IPS-20b (cell line): ENCODE measurements around the gene UBE2U.

ENCODE experiments used
- H3K27ac ChIP-seq: one replicate; pipeline ENCODE4 v1.5.1; 2013; ENCODE audit warnings: low read length
- H3K27me3 ChIP-seq: 2 replicates; pipeline ENCODE4 v1.6.1; 2013; ENCODE audit warnings: mild to moderate bottlenecking, low read length, inconsistent platforms; ENCODE audit not compliant: insufficient read depth
- H3K36me3 ChIP-seq: 2 replicates; pipeline ENCODE4 v1.6.1; 2013; ENCODE audit warnings: low read depth, mild to moderate bottlenecking, inconsistent platforms, low read length, moderate library complexity; ENCODE audit not compliant: insufficient read depth
- H3K4me1 ChIP-seq: 2 replicates; pipeline ENCODE4 v1.6.1; 2013; ENCODE audit warnings: mild to moderate bottlenecking, control low read depth, inconsistent platforms, low read length, moderate library complexity; ENCODE audit not compliant: insufficient read depth
- H3K4me3 ChIP-seq: 2 replicates; pipeline ENCODE4 v1.5.1; 2013; ENCODE audit warnings: mild to moderate bottlenecking, low read length, inconsistent platforms
- H3K9ac ChIP-seq: 2 replicates; pipeline ENCODE4 v1.6.1; 2013; ENCODE audit warnings: low read depth, mild to moderate bottlenecking, inconsistent platforms, low read length, moderate library complexity
- H3K9me3 ChIP-seq: 2 replicates; pipeline ENCODE4 v1.6.1; 2013; ENCODE audit warnings: mild to moderate bottlenecking, low read depth, low read length, inconsistent platforms; ENCODE audit not compliant: insufficient read depth

The UBE2U gene

DNA sequence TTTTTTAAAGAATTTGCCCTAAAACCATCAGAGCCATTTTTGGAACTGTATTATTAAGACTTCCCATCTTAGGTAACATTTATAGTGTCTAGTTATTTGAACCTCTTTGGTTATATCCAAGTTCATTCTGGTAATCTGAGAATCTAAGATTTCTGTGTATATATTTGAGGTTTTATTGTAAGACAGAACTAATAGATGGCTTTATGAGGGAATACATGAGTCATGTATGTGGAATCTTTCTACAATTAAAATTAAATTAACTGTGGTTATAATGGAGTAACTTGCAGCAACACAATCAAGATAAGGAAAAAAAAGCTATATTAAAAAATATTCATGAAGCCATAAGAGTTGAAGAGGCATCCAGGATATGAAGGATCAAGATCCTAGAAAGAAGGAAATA is 92.1 kb downstream of the UBE2U start:
- no peaks in the 10 kb centered on the region for H3K9me3 ChIP-seq
- no peak overlapping the region for H3K27ac ChIP-seq
- no peak overlapping the region for H3K4me3 ChIP-seq
- H3K27me3 ChIP-seq, result no peaks in the 10 kb centered on the region
- no peak overlapping the region for H3K9ac ChIP-seq
- H3K4me1 ChIP-seq, result no peaks in the 10 kb centered on the region
- H3K36me3 ChIP-seq, result no peaks in the 10 kb centered on the region

DNA sequence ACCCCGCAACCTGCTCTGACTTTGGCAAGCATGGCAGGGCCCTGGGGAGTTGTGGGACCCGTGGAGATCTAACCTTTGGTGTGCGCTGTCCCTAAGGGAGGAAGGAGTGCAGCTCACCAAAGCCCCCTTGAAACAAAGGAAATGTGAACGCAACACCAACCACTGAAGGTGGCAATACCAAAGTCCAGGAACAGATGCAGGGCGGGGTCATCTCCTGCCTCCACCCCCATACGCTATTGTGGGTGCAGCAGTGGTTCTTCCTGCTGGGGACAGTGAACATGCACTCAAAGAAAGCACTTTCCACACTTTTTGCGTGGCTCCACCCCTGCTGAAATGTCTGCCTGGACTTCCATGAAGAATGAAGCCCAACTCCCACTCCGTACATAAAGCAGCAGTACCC is 93.0 kb downstream of the UBE2U start:
- Histone ChIP-seq H3K4me3 (no peak overlapping the region), H3K4me1 (no peaks in the 10 kb centered on the region), H3K27me3 (no peaks in the 10 kb centered on the region), H3K36me3 (no peaks in the 10 kb centered on the region), H3K9ac (no peak overlapping the region), H3K9me3 (no peaks in the 10 kb centered on the region), H3K27ac (no peak overlapping the region)

DNA sequence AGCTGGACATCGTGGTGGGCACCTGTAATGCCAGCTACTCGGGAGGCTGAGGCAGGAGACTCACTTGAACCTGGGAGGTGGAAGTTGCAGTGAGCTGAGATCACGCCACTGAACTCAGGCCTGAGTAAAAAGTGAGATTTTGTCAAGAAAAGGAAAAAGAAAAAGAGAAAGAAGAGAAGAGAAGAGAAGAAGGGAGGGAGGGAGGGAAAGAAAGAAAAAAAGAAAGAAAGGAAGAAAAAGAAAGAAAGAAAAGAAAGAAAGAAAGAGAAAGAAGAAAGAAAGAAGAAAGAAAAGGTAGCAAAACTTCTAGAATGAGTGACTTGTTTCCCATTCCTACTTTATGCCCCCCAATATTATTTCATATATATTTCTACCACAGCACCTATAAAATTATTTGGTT is 98.8 kb downstream of the UBE2U start:
- H3K36me3 ChIP-seq, result no peaks in the 10 kb centered on the region
- H3K27me3 ChIP-seq, result no peaks in the 10 kb centered on the region
- no peaks in the 10 kb centered on the region; the same call in 1 of the 2 replicates for H3K4me1 ChIP-seq
- H3K9ac ChIP-seq, result no peak overlapping the region
- H3K9me3 ChIP-seq, result no peaks in the 10 kb centered on the region
- H3K27ac ChIP-seq, result no peak overlapping the region
- H3K4me3 ChIP-seq, result no peak overlapping the region

DNA sequence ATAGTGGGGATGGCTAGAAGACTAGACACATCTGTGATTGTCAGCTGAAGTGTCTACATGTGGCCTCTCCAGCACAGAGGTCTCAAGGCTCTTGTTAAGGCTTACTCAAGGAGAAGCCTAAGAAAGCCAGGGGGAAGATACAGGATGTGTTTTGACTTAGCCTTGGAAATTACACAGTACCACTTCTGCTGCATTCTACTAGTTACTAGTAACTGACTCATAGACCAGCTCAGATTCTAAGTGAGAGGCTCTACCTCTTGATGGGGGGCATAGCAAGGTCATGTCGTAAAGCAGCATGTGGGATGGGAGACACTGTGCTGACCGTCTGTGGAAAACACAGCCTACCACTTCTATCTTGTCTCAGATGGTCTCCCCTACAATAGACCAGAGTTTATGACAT is 99.5 kb downstream of the UBE2U start:
- H3K27me3 ChIP-seq, result no peaks in the 10 kb centered on the region

DNA sequence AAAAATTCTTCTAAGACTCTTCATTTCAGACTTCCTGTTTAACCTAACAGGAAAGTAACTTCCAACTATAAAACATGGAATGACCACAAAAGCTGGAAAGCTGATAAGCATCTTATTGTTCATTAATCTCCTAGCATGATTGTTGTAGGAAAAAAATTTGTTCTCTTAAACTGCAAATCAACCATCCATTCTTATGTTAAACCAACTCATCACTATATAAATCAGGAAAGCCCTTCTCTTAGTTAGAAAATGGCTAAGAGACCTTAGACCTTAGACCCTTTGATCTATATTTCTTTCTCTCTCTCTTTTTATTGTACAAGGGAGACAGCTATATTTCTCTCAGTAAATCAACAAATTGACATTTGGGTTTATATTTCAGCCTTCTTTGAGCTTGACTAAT is 101.4 kb downstream of the UBE2U start:
- Histone ChIP-seq H3K36me3 (no peaks in the 10 kb centered on the region), H3K4me1 (no peaks in the 10 kb centered on the region; the same call in 1 of the 2 replicates), H3K9ac (no peak overlapping the region), H3K4me3 (no peak overlapping the region), H3K27me3 (no peaks in the 10 kb centered on the region), H3K9me3 (no peaks in the 10 kb centered on the region), H3K27ac (no peak overlapping the region)

More for the DNA sequence above, 99.5 kb downstream of the UBE2U start:
- Histone ChIP-seq H3K9ac (no peak overlapping the region), H3K27ac (no peak overlapping the region), H3K4me1 (no peaks in the 10 kb centered on the region; the same call in 1 of the 2 replicates), H3K9me3 (no peaks in the 10 kb centered on the region), H3K36me3 (no peaks in the 10 kb centered on the region), H3K4me3 (no peak overlapping the region)

DNA sequence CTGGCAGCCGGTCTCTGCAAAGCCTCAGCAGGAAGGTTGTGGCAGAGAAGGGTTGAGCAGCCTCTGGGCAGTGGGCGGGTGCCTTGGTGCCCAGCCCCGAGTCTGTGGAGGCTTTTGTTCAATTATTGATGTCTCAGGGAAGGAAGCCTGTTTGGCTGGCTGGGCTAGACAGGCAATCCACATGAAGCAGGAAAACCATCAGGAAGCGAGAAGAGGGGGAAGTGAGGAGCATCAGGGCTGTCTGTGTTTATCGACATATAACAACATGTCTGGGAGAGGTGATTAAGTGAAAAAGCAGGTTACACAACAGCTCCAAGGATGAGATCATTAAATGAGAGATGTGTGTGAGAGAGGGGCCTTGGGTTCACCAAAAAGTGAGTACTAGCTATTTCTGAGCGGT is 105.4 kb downstream of the UBE2U start:
- no peaks in the 10 kb centered on the region for H3K27me3 ChIP-seq
- H3K27ac ChIP-seq, result no peak overlapping the region
- H3K9ac ChIP-seq, result no peak overlapping the region
- H3K4me3 ChIP-seq, result no peak overlapping the region
- H3K36me3 ChIP-seq, result no peaks in the 10 kb centered on the region
- peaks cover under 1% of the 10 kb centered on the region; the same call in 1 of the 2 replicates for H3K4me1 ChIP-seq
- H3K9me3 ChIP-seq, result no peaks in the 10 kb centered on the region

DNA sequence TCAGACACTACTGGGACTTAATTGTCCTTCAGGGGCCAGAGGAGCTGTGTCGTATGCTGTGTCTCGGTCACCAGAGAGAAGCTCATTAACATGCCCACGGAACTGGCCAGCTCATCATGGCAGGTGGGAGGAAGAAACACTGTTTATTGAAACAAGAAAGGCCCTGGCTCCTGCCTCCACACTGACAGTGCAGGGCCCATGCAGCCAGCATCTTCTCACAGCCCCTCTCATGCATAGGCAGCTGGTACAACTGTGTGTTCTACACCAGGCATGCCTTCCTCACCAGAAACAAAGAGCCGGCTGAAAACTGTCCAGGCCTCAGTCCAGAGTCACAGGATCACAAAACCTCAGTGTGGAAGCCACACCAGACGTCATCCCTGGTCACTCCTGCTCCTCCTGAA is 106.0 kb downstream of the UBE2U start:
- H3K9ac ChIP-seq, result no peak overlapping the region
- H3K4me3 ChIP-seq, result no peak overlapping the region
- H3K27ac ChIP-seq, result no peak overlapping the region
- no peaks in the 10 kb centered on the region for H3K36me3 ChIP-seq
- H3K27me3 ChIP-seq, result no peaks in the 10 kb centered on the region
- peaks cover 6% of the 10 kb centered on the region; the same call in 1 of the 2 replicates for H3K4me1 ChIP-seq
- no peaks in the 10 kb centered on the region for H3K9me3 ChIP-seq

DNA sequence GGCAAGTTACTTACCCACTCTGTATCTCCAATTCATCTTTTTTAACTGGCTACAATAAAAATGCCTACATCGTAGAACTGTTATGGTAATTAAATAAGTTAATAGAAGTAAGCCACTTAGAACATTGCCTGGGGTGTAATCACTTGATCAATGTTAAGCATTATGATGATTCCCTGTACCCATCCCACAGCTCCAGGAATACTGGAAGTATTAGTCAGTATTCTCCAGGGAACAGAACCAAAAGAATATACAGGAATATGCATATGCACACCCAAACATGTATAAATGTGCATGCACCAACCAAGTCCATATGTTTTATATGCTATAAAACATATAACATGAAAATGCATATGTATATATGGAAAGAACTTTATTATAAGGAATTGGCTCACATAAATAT is 107.3 kb downstream of the UBE2U start:
- H3K27me3 ChIP-seq, result no peaks in the 10 kb centered on the region
- H3K4me1 ChIP-seq, result peaks cover 6% of the 10 kb centered on the region; the same call in 1 of the 2 replicates
- H3K9me3 ChIP-seq, result no peaks in the 10 kb centered on the region
- H3K4me3 ChIP-seq, result no peak overlapping the region
- no peaks in the 10 kb centered on the region for H3K36me3 ChIP-seq
- no peak overlapping the region for H3K27ac ChIP-seq
- H3K9ac ChIP-seq, result no peak overlapping the region

DNA sequence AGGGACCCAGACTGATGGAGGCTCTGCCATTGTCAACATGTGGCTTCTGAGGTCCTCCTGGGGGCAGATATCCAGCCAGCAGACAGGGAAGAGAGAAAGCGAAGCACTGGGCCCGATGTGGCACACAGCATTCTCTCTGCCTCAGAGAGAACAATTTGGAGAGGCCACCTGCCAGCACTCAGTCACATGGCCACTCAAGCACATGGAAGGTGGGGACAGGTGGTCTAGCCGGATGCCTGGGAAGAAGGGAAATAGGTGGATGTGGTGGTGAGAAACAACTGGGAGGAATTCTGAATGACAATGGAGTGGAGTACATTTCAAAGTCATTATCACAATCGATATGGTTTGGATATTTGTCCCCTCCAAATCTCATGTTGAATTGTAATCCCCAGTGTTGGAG is 109.0 kb downstream of the UBE2U start:
- Histone ChIP-seq H3K36me3 (no peaks in the 10 kb centered on the region), H3K4me3 (no peak overlapping the region), H3K9me3 (no peaks in the 10 kb centered on the region), H3K27ac (no peak overlapping the region), H3K4me1 (peaks cover 6% of the 10 kb centered on the region; the same call in 1 of the 2 replicates), H3K27me3 (no peaks in the 10 kb centered on the region), H3K9ac (no peak overlapping the region)

DNA sequence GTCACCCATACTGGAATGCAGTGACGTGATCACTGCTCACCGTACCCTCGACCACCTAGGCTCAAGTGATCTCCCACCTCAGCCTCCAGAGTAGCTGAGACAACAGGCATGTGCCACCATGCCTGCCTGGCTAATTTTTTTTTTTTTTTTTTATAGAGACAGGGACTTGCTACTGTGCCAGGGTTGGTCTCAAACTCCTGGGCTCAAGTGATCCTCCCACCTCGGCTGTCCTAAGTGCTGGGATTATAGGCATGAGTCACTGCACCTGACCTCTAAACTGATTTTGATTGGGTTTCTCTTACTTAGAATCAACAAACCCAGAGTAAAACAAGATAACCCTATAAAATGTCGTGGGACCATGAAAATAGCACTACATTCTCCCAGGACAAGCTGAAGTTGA is 112.0 kb downstream of the UBE2U start:
- no peak overlapping the region for H3K9ac ChIP-seq
- H3K27me3 ChIP-seq, result no peaks in the 10 kb centered on the region
- peaks cover 6% of the 10 kb centered on the region; the same call in 1 of the 2 replicates for H3K4me1 ChIP-seq
- no peak overlapping the region for H3K27ac ChIP-seq
- no peak overlapping the region for H3K4me3 ChIP-seq
- no peaks in the 10 kb centered on the region for H3K9me3 ChIP-seq
- no peaks in the 10 kb centered on the region for H3K36me3 ChIP-seq
